Caco-2 (cell line): ENCODE data around the gene SIL1. TPM values are rescaled to one million over a fixed set of nuclear protein-coding genes. Genes with fewer than 3 reads are reported as not detected.
"Not testable (repeated sequence)": the region's sequence is repeated elsewhere in the genome, so short reads cannot be mapped to it uniquely, and the experiment has no call there.

Experiments
- BruUV-seq: library from RNA; stranded (reverse); fragments of 400-500 nt; replicated peaks from 2 replicates; lab custom pipeline; 2021; lab: Mats Ljungman, UMichigan
- CTCF ChIA-PET: fragments of 300-600 bp; sonication (Branson Sonifier 250); formaldehyde crosslinking; loops from one replicate; lab custom pipeline; 2022; ENCODE audit warnings: antibody characterized with exemption; lab: Charles Lee
- POLR2A ChIA-PET: fragments of 300-600 bp; sonication (Branson Sonifier 250); formaldehyde crosslinking; loops from one replicate; lab custom pipeline; 2022; ENCODE audit warnings: antibody characterized with exemption; lab: Charles Lee
- DNase-seq, 2 experiments: peaks; one replicate each; pipeline versions ENCODE4 v3.0.0 to v3.0.0-alpha.2; 2020 to 2022
- H3K27me3 ChIP-seq: replicated peaks from 2 replicates; pipeline ENCODE4 v1.6.0; 2011; ENCODE audit warnings: low read length; ENCODE audit not compliant: control insufficient read depth, insufficient read depth
- H3K36me3 ChIP-seq: 2 replicates; pipeline ENCODE4 v1.5.1; 2011; ENCODE audit warnings: low read length; ENCODE audit not compliant: control insufficient read depth, insufficient read depth
- H3K4me1 ChIP-seq: fragments of 250-450 bp; sonication (Bioruptor Pico); 2 replicates; pipeline ENCODE4 v1.5.1; 2020; ENCODE audit warnings: mild to moderate bottlenecking
- H3K4me3 ChIP-seq: 2 replicates; pipeline ENCODE4 v1.5.1; 2011; ENCODE audit warnings: low read depth, mild to moderate bottlenecking, control low read depth, low read length
- H3K9me3 ChIP-seq: fragments of 250-450 bp; sonication (Bioruptor Pico); 2 replicates; pipeline ENCODE4 v1.5.1; 2020; ENCODE audit warnings: mild to moderate bottlenecking, moderate library complexity
- H3K27ac Mint-ChIP-seq: one replicate; pipeline ENCODE4 v1.8.0; 2022; ENCODE audit warnings: mixed read lengths; ENCODE audit not compliant: unreplicated experiment
- H3K27me3 Mint-ChIP-seq: one replicate; pipeline ENCODE4 v1.8.0; 2022; ENCODE audit warnings: mixed read lengths; ENCODE audit not compliant: insufficient read depth, unreplicated experiment
- H3K36me3 Mint-ChIP-seq: one replicate; pipeline ENCODE4 v1.8.0; 2022; ENCODE audit warnings: mild to moderate bottlenecking, mixed read lengths; ENCODE audit not compliant: insufficient read depth, unreplicated experiment
- H3K4me1 Mint-ChIP-seq: one replicate; pipeline ENCODE4 v1.8.0; 2022; ENCODE audit warnings: low read depth, mixed read lengths; ENCODE audit not compliant: unreplicated experiment
- H3K4me3 Mint-ChIP-seq: one replicate; pipeline ENCODE4 v1.8.0; 2022; ENCODE audit warnings: mild to moderate bottlenecking, moderate library complexity, mixed read lengths; ENCODE audit not compliant: unreplicated experiment
- H3K9me3 Mint-ChIP-seq: one replicate; pipeline ENCODE4 v1.8.0; 2022; ENCODE audit warnings: mixed read lengths; ENCODE audit not compliant: unreplicated experiment
- intact Hi-C: fragments of 100-400 bp; cut with micrococcal nuclease; formaldehyde crosslinking; loops from one replicate; pipeline ENCODE4 v1.10.0; 2022; ENCODE audit not compliant: unreplicated experiment
- total RNA-seq: library from RNA; stranded (reverse); gene quantifications from 2 replicates; pipeline ENCODE4 v1.2.3, GENCODE V29; 2022
- TF ChIP-seq, protein P1 (sequence below), 2 experiments: fragments of 200-600 bp in 1 of 2; IDR thresholded peaks; 1 replicate in 1 of 2; 2 replicates in 1 of 2; pipeline versions ENCODE4 v1.5.1 to v1.8.0; 2011 to 2022; ENCODE audit warnings: antibody characterized with exemption in 1 of 2, control low read depth in 1 of 2, inconsistent platforms in 1 of 2, low read depth in 1 of 2, low read length in 1 of 2, mild to moderate bottlenecking in 1 of 2, moderate library complexity in 1 of 2; ENCODE audit not compliant: insufficient read depth in 1 of 2, severe bottlenecking in 1 of 2, unreplicated experiment in 1 of 2

Gene SIL1
- total RNA-seq, 1 experiment from 2014 or later: 29.7 TPM

GRCh38 chr5:139181835-139182452, 16.2 kb downstream of the SIL1 start:
- Mint-ChIP-seq H3K4me3 (no peak overlapping the region), H3K4me1 (peaks cover 10% of the 10 kb centered on the region), H3K27ac (no peak overlapping the region), H3K36me3 (peaks cover 3% of the 10 kb centered on the region), H3K27me3 (no peaks in the 10 kb centered on the region), H3K9me3 (no peaks in the 10 kb centered on the region)
- no peak for DNase-seq
- H3K4me3 ChIP-seq: no peak overlapping the region
- H3K27me3 ChIP-seq: no peaks in the 10 kb centered on the region
- TF ChIP-seq, protein P1, sequence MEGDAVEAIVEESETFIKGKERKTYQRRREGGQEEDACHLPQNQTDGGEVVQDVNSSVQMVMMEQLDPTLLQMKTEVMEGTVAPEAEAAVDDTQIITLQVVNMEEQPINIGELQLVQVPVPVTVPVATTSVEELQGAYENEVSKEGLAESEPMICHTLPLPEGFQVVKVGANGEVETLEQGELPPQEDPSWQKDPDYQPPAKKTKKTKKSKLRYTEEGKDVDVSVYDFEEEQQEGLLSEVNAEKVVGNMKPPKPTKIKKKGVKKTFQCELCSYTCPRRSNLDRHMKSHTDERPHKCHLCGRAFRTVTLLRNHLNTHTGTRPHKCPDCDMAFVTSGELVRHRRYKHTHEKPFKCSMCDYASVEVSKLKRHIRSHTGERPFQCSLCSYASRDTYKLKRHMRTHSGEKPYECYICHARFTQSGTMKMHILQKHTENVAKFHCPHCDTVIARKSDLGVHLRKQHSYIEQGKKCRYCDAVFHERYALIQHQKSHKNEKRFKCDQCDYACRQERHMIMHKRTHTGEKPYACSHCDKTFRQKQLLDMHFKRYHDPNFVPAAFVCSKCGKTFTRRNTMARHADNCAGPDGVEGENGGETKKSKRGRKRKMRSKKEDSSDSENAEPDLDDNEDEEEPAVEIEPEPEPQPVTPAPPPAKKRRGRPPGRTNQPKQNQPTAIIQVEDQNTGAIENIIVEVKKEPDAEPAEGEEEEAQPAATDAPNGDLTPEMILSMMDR (IDR thresholded peaks at IDR 0.05; ENCODE audit: insufficient read depth in 1 of 2, low read depth in 1 of 2, low read length in 1 of 2, severe bottlenecking in 1 of 2, unreplicated experiment in 1 of 2): no peak
- H3K9me3 ChIP-seq: no peaks in the 10 kb centered on the region
- CTCF ChIA-PET: no interaction called here
- intact Hi-C loops: no loop called here
- H3K36me3 ChIP-seq: no peaks in the 10 kb centered on the region
- no peaks in the 10 kb centered on the region for H3K4me1 ChIP-seq
- no TSS peak for BruUV-seq
- POLR2A ChIA-PET: interaction anchor here (0.6 kb wide), 2 partner anchors 10 to 111 kb away, joined by 6 to 9 read pairs; no protein-coding TSS in a partner anchor

- Histone ChIP-seq H3K4me3 (no peak overlapping the region), H3K27me3 (no peaks in the 10 kb centered on the region), H3K9me3 (no peaks in the 10 kb centered on the region), H3K4me1 (no peaks in the 10 kb centered on the region), H3K36me3 (no peaks in the 10 kb centered on the region)
- Mint-ChIP-seq H3K27me3 (no peaks in the 10 kb centered on the region), H3K9me3 (no peaks in the 10 kb centered on the region), H3K36me3 (no peaks in the 10 kb centered on the region), H3K4me1 (peaks cover 10% of the 10 kb centered on the region), H3K27ac (no peak overlapping the region), H3K4me3 (no peak overlapping the region)
- ChIA-PET POLR2A (no interaction called here), CTCF (no interaction called here)
- TF ChIP-seq, protein P1 (IDR thresholded peaks at IDR 0.05; ENCODE audit: insufficient read depth in 1 of 2, low read depth in 1 of 2, low read length in 1 of 2, severe bottlenecking in 1 of 2, unreplicated experiment in 1 of 2): no peak
- BruUV-seq: no TSS peak
- intact Hi-C loops: no loop called here
- no peak for DNase-seq
Observed at GRCh38 chr5:139181322-139181730, 16.8 kb downstream of the SIL1 start.

DNA sequence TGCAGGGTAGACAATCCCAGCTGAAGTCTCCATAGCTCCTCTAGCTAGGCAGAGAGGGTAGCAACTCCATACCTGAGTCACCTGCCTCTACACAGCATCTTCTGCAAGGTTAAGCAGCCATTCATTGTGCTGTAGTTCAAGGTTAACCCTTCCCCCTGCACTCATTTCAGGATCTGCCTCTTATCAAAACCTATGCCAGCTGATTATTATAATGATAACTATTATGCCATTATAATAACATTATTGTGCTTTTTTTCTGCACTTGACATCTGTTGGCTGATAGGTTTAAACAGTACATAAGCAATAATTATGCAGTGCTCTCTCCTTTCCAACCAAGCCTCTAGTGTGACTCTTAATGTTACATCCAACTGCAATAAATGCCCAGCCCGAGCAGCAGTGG, 17.3 kb downstream of the SIL1 start:
- BruUV-seq: no TSS peak
- H3K4me1 ChIP-seq: no peaks in the 10 kb centered on the region
- Mint-ChIP-seq H3K4me3 (no peak overlapping the region), H3K36me3 (no peaks in the 10 kb centered on the region), H3K27me3 (no peaks in the 10 kb centered on the region), H3K9me3 (no peaks in the 10 kb centered on the region), H3K4me1 (peaks cover 10% of the 10 kb centered on the region), H3K27ac (no peak overlapping the region)
- DNase-seq: no peak
- no peaks in the 10 kb centered on the region for H3K9me3 ChIP-seq
- no peaks in the 10 kb centered on the region for H3K36me3 ChIP-seq
- TF ChIP-seq, protein P1 (IDR thresholded peaks at IDR 0.05; ENCODE audit: insufficient read depth in 1 of 2, low read depth in 1 of 2, low read length in 1 of 2, severe bottlenecking in 1 of 2, unreplicated experiment in 1 of 2): no peak
- H3K27me3 ChIP-seq: no peaks in the 10 kb centered on the region
- no peak overlapping the region for H3K4me3 ChIP-seq
- intact Hi-C loops: no loop called here
- CTCF ChIA-PET: no interaction called here
- POLR2A ChIA-PET: no interaction called here

GRCh38 chr5:139179778-139180513, 18.2 kb downstream of the SIL1 start:
- CTCF ChIA-PET, H3K27me3 Mint-ChIP-seq, H3K36me3 ChIP-seq, H3K27ac Mint-ChIP-seq, H3K9me3 ChIP-seq, DNase-seq, H3K27me3 ChIP-seq, H3K9me3 Mint-ChIP-seq, intact Hi-C loops, H3K4me3 ChIP-seq, H3K36me3 Mint-ChIP-seq, BruUV-seq, H3K4me3 Mint-ChIP-seq, H3K4me1 ChIP-seq: not testable (repeated sequence)
- POLR2A ChIA-PET: interaction anchor here (0.6 to 0.7 kb wide), 3 partner anchors 22 to 1010 kb away, joined by 3 to 15 read pairs (median 6); no protein-coding TSS in a partner anchor
- H3K4me1 Mint-ChIP-seq: peaks cover 10% of the 10 kb centered on the region
